ENCODE results near the gene CAMTA1.
A peak's percentile ranks its signal among the peaks of the same experiment; 100 is the strongest.

Gene CAMTA1

GRCh38 chr1:7369866-7370265, 584.6 kb downstream of the CAMTA1 start:
- DNase-seq (ENCODE audit: low spot score): no peak

GRCh38 chr1:7371926-7372325, 586.7 kb downstream of the CAMTA1 start:
- DNase-seq (ENCODE audit: low spot score): no peak

- no peak for DNase-seq (ENCODE audit: low spot score)
Measured at GRCh38 chr1:7372477-7373120, 587.3 kb downstream of the CAMTA1 start.

- no peak for DNase-seq (ENCODE audit: low spot score)
Measured at GRCh38 chr1:7373251-7373650, 588.0 kb downstream of the CAMTA1 start.

GRCh38 chr1:7373876-7374562, 588.8 kb downstream of the CAMTA1 start:
- peak; percentile 48 for DNase-seq (ENCODE audit: low spot score)

GRCh38 chr1:7374563-7375160, 589.4 kb downstream of the CAMTA1 start:
- DNase-seq (ENCODE audit: low spot score): no peak

- DNase-seq (ENCODE audit: low spot score): no peak
Measured at GRCh38 chr1:7375329-7375728, 590.1 kb downstream of the CAMTA1 start.

- DNase-seq (ENCODE audit: low spot score): no peak
Measured at GRCh38 chr1:7375781-7376660, 590.8 kb downstream of the CAMTA1 start.

GRCh38 chr1:7376676-7377075, 591.4 kb downstream of the CAMTA1 start:
- DNase-seq (ENCODE audit: low spot score): no peak

- no peak for DNase-seq (ENCODE audit: low spot score)
Measured at GRCh38 chr1:7378346-7379130, 593.3 kb downstream of the CAMTA1 start.

- peak; percentile 62 for DNase-seq (ENCODE audit: low spot score)
Measured at GRCh38 chr1:7379441-7379971, 594.3 kb downstream of the CAMTA1 start.

- DNase-seq (ENCODE audit: low spot score): peak; percentile 47
Measured at GRCh38 chr1:7380068-7380467, 594.8 kb downstream of the CAMTA1 start.

GRCh38 chr1:7380712-7381111, 595.5 kb downstream of the CAMTA1 start:
- DNase-seq (ENCODE audit: low spot score): no peak

- peak; percentile 5 for DNase-seq (ENCODE audit: low spot score)
Measured at GRCh38 chr1:7381729-7382128, 596.5 kb downstream of the CAMTA1 start.

GRCh38 chr1:7382971-7383370, 597.7 kb downstream of the CAMTA1 start:
- no peak for DNase-seq (ENCODE audit: low spot score)

GRCh38 chr1:7383671-7384520, 598.6 kb downstream of the CAMTA1 start:
- peak; percentile 62 for DNase-seq (ENCODE audit: low spot score)

GRCh38 chr1:7384679-7385078, 599.4 kb downstream of the CAMTA1 start:
- DNase-seq (ENCODE audit: low spot score): peak; percentile 15

GRCh38 chr1:7385471-7386225, 600.4 kb downstream of the CAMTA1 start:
- peak; percentile 57 for DNase-seq (ENCODE audit: low spot score)

- DNase-seq (ENCODE audit: low spot score): peak; percentile 62
Measured at GRCh38 chr1:7386226-7387052, 601.2 kb downstream of the CAMTA1 start.

Measured in left forelimb (tissue), 1 donor.